HL-60 (cell line): Measurements from ENCODE around the gene CHMP4B.

Experiments
- DNase-seq, 2 experiments: peaks; one replicate each; pipeline ENCODE4 v3.0.0-alpha.2; 2010 to 2020; ENCODE audit warnings: low read depth in 1 of 2, low spot score in 1 of 2
- H3K27ac ChIP-seq: fragments of 250-450 bp; sonication (Bioruptor Pico); replicated peaks from 2 replicates; pipeline ENCODE4 v1.5.1; 2020; ENCODE audit warnings: mild to moderate bottlenecking, moderate library complexity
- H3K27me3 ChIP-seq: fragments of 250-450 bp; sonication (Bioruptor Pico); 2 replicates; pipeline ENCODE4 v1.5.1; 2021; ENCODE audit warnings: mild to moderate bottlenecking, moderate library complexity; ENCODE audit not compliant: insufficient read depth, poor library complexity, severe bottlenecking
- H3K4me3 ChIP-seq: replicated peaks from 2 replicates; pipeline ENCODE4 v1.5.1; 2011; ENCODE audit warnings: mild to moderate bottlenecking, control low read depth, low read length; ENCODE audit not compliant: insufficient read depth
- GABPA ChIP-seq: IDR thresholded peaks from 2 replicates; pipeline ENCODE4 v1.6.1; 2012; ENCODE audit warnings: low read depth
- POLR2AphosphoS5 ChIP-seq: IDR thresholded peaks from 2 replicates; pipeline ENCODE4 v1.6.1; 2012; ENCODE audit warnings: low read depth
- REST ChIP-seq: IDR thresholded peaks from 2 replicates; pipeline ENCODE4 v1.6.1; 2012; ENCODE audit warnings: low read depth; ENCODE audit not compliant: insufficient replicate concordance
- SPI1 ChIP-seq: IDR thresholded peaks from 2 replicates; pipeline ENCODE4 v1.6.1; 2012; ENCODE audit warnings: low read depth, mild to moderate bottlenecking, borderline replicate concordance
- TF ChIP-seq, protein P1 (sequence below): IDR thresholded peaks from one replicate; pipeline ENCODE4 v1.5.1; 2011; ENCODE audit warnings: low read length, control low read depth, inconsistent platforms; ENCODE audit not compliant: insufficient read depth

Gene CHMP4B

GRCh38 chr20:33841436-33841799 lies 30.3 kb downstream of the CHMP4B start:
- no peak for DNase-seq
- no peak for TF ChIP-seq REST
- TF ChIP-seq, protein P1, sequence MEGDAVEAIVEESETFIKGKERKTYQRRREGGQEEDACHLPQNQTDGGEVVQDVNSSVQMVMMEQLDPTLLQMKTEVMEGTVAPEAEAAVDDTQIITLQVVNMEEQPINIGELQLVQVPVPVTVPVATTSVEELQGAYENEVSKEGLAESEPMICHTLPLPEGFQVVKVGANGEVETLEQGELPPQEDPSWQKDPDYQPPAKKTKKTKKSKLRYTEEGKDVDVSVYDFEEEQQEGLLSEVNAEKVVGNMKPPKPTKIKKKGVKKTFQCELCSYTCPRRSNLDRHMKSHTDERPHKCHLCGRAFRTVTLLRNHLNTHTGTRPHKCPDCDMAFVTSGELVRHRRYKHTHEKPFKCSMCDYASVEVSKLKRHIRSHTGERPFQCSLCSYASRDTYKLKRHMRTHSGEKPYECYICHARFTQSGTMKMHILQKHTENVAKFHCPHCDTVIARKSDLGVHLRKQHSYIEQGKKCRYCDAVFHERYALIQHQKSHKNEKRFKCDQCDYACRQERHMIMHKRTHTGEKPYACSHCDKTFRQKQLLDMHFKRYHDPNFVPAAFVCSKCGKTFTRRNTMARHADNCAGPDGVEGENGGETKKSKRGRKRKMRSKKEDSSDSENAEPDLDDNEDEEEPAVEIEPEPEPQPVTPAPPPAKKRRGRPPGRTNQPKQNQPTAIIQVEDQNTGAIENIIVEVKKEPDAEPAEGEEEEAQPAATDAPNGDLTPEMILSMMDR: no peak
- no peak for TF ChIP-seq POLR2AphosphoS5
- TF ChIP-seq SPI1: no peak
- no peak for TF ChIP-seq GABPA
- H3K4me3 ChIP-seq: no peak overlapping the region
- H3K27me3 ChIP-seq: no peaks in the 10 kb centered on the region
- H3K27ac ChIP-seq: no peak overlapping the region

DNA sequence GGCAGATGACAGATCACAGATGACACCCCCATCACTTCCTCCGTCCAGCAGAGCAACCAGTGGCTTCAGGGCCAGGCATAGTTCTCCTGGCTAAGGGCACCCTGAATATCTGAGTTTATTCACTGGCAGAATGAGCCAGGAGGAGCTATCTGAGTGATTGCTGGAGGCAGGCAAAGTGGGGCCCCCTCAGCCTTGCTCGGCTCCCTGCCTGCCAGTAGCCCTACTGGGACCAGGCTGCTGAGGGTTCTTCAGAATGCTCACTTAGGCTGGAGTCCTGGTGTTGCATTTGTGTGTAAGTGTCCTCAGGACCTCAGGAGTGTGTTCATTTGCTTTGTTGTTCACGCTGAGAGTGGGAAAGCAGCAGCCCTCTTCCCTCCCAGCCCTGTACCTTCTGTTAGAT lies 31.2 kb downstream of the CHMP4B start:
- TF ChIP-seq POLR2AphosphoS5 (no peak), SPI1 (no peak), REST (no peak), GABPA (no peak)
- TF ChIP-seq, protein P1: no peak
- no peak for DNase-seq
- no peaks in the 10 kb centered on the region for H3K27me3 ChIP-seq
- no peak overlapping the region for H3K4me3 ChIP-seq
- H3K27ac ChIP-seq: no peak overlapping the region

GRCh38 chr20:33843050-33843449 lies 31.9 kb downstream of the CHMP4B start:
- no peak overlapping the region for H3K4me3 ChIP-seq
- peak in 1 of 2 experiments; percentile 9 for DNase-seq
- H3K27ac ChIP-seq: no peak overlapping the region
- no peak for TF ChIP-seq REST
- TF ChIP-seq POLR2AphosphoS5: no peak
- no peak for TF ChIP-seq SPI1
- TF ChIP-seq, protein P1: no peak
- no peaks in the 10 kb centered on the region for H3K27me3 ChIP-seq
